HG02571 (cell line): ENCODE results near the gene PCDHA5.

Source experiments
- ATAC-seq: cut with Tn5 transposase; IDR thresholded peaks from one replicate; pipeline ENCODE4 v1.9.1; 2021; ENCODE audit warnings: mild to moderate bottlenecking, moderate library complexity; ENCODE audit not compliant: unreplicated experiment

Gene PCDHA5

DNA sequence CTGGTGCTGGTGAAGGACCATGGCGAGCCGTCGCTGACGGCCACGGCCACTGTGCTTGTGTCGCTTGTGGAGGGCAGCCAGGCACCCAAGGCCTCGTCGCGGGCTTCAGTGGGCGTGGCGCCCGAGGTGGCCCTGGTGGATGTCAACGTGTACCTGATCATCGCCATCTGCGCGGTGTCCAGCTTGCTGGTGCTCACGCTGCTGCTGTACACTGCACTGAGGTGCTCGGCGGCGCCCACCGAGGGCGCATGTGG lies 36.5 kb downstream of the PCDHA5 start:
- no peak for ATAC-seq

GRCh38 chr5:140862441-140863295 lies 41.3 kb downstream of the PCDHA5 start:
- ATAC-seq, result no peak

DNA sequence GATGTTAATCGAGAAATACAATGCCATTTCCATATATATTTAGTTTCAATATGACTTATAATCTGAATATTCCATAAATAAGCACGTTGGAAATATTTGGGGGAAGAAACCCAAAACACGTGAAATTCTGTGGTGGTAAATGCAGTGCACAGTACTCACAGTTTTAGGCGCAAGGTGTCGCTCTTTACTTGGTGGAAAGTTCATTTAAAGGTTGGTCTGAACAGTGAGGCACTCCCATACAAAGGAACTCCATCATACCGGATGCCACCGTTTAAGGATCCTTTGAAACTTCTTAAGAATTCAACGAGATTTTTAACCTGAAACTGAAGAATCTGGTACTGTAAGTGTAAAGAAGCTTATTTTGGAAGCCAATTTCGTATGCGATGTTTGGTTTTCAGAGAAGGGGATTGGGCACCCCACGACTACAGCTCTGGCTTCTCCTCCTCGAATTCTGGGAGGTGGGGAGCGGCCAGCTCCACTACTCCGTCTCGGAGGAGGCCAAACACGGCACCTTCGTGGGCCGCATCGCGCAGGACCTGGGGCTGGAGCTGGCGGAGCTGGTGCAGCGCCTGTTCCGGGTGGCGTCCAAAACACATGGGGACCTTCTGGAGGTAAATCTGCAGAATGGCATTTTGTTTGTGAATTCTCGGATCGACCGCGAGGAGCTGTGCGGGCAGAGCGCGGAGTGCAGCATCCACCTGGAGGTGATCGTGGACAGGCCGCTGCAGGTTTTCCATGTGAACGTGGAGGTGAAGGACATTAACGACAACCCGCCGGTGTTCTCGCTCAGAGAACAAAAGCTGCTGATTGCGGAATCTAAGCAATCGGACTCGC lies 47.5 kb downstream of the PCDHA5 start, which contains the start of gene PCDHA11:
Gene PCDHA11, plus strand, starts transcription at position 237 of the 834 bp plus-strand sequence. Its CDS starts 147 bp downstream, at position 384.
- no peak for ATAC-seq

- ATAC-seq, result no peak
These were observed 48.1 kb downstream of the PCDHA5 start for GRCh38 chr5:140869555-140869886.

DNA sequence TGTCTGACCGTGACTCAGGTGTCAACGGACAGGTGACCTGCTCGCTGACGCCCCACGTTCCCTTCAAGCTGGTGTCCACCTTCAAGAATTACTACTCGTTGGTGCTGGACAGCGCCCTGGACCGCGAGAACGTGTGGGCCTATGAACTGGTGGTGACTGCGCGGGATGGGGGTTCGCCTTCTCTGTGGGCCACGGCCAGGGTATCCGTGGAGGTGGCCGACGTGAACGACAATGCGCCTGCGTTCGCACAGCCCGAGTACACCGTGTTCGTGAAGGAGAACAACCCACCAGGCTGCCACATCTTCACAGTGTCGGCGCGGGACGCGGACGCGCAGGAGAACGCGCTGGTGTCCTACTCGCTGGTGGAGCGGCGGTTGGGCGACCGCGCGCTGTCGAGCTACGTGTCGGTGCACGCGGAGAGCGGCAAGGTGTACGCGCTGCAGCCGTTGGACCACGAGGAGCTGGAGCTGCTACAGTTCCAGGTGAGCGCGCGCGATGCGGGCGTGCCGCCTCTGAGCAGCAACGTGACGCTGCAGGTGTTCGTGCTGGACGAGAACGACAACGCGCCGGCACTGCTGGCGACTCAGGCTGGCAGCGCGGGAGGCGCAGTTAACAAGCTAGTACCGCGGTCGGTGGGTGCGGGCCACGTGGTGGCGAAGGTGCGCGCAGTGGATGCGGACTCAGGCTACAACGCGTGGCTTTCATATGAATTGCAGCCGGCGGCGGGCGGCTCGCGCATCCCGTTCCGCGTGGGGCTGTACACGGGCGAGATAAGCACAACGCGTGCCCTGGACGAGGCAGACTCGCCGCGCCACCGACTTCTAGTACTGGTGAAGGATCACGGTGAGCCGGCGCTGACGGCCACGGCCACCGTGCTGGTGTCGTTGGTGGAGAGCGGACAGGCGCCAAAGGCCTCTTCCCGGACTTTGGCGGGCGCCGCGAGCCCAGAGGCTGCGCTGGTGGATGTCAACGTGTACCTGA lies 49.1 kb downstream of the PCDHA5 start:
- ATAC-seq, result no peak
